ENCODE results near the gene ATP8B4. TPM values are rescaled to one million over a fixed set of nuclear protein-coding genes. Genes with fewer than 3 reads are reported as not detected.

The ATP8B4 gene
- 10 to 100 TPM; 16.8 to 16.9 TPM for total RNA-seq

DNA sequence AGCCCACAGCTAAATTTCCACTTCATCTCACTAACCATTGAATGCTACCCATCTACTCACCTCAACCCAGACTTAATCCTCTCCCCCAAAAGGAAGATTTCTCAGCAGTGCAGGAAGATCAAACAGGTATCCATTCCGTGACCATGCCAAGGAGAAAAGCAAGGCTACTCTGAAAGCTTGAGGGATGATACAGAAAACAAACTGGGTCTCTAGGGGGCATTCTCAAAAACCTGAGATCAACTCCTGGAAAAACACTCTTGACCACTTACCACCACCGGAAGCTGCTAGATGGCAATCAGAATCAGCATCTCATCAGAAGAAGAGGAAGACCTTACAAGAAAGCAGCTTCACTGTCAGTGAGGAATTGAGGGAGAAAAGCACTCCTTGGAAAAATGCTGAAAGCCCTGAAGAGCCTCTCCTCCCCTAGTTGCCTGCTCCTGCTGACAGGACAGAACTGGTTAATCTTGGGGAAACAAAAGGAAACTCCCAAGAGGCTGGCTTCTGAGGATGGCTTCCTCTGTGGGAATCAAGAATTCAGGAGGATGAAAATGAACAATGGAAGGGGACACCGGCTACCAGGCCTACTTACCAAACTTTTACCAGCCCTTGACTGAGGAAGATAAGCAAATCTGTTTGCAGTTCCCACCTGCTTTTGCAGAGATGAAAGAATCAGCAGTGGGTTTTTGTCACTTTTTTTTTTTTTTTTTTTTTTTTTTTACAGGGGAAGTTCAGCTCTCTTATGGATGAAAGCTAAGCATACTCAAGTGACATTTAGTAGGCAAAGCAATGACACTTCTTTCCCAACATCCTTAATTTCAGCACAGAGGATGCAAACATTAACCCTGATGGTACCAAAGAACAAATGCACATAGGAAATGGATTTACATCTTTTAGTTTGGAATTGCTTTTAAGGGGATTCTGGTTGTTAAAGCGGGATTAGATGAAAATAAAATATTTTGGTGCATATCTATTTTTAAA, at the start of gene ATP8B4:
TSS of gene ATP8B4 (minus strand) at position 171 of the 978 bp plus-strand sequence. CDS start 12,267 bp downstream, outside the sequence.
- Histone ChIP-seq H3K36me3 (no peaks in the 10 kb centered on the region), H3K27me3 (replicated peaks; ENCODE audit: insufficient read depth) (no peaks in the 10 kb centered on the region), H3K27ac (no peak within 1 kb of the TSS), H3K4me3 (peak within 1 kb of the TSS; percentile 37), H3K9me3 (no peaks in the 10 kb centered on the region), H3K4me1 (ENCODE audit: control insufficient read depth in 1 of 2, low read depth in 2 of 2) (no peaks in the 10 kb centered on the region)
- no peak for ATAC-seq (ENCODE audit: insufficient number of reproducible peaks, low FRiP score, low read depth)
- TF ChIP-seq, protein P1, sequence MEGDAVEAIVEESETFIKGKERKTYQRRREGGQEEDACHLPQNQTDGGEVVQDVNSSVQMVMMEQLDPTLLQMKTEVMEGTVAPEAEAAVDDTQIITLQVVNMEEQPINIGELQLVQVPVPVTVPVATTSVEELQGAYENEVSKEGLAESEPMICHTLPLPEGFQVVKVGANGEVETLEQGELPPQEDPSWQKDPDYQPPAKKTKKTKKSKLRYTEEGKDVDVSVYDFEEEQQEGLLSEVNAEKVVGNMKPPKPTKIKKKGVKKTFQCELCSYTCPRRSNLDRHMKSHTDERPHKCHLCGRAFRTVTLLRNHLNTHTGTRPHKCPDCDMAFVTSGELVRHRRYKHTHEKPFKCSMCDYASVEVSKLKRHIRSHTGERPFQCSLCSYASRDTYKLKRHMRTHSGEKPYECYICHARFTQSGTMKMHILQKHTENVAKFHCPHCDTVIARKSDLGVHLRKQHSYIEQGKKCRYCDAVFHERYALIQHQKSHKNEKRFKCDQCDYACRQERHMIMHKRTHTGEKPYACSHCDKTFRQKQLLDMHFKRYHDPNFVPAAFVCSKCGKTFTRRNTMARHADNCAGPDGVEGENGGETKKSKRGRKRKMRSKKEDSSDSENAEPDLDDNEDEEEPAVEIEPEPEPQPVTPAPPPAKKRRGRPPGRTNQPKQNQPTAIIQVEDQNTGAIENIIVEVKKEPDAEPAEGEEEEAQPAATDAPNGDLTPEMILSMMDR (IDR thresholded peaks at IDR 0.05): no peak
- DNase-seq (ENCODE audit: low spot score): no peak

DNA sequence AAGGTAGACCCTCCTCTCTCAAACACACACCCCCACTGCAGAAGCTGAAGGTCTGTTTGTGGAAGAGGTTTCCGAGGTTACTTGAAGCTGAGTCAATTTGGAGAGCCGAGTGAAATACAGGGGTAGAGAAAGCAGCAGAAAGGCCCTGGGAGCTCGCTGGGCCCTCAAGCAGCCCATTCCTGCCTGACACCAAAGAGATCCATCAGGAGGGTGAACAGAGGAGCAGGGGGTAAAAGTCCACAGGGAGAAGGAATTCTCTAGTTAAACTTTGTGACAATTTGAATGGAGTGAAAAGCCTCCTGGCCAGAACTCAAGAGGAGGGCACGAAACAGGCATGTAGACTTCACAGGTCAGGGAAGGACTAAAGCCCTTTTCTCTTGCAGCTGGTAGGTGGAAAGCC, 49.3 kb upstream of the ATP8B4 start:
- Histone ChIP-seq H3K27me3 (replicated peaks; ENCODE audit: insufficient read depth) (no peaks in the 10 kb centered on the region), H3K4me3 (no peak overlapping the region), H3K9me3 (no peaks in the 10 kb centered on the region), H3K36me3 (no peaks in the 10 kb centered on the region), H3K27ac (no peak overlapping the region), H3K4me1 (ENCODE audit: control insufficient read depth in 1 of 2, low read depth in 2 of 2) (no peaks in the 10 kb centered on the region)
- TF ChIP-seq, protein P1 (IDR thresholded peaks at IDR 0.05): no peak
- DNase-seq (ENCODE audit: low spot score) (no peak), ATAC-seq (ENCODE audit: insufficient number of reproducible peaks, low FRiP score, low read depth) (no peak)

- H3K9me3 ChIP-seq: no peaks in the 10 kb centered on the region
- no peak overlapping the region for H3K27ac ChIP-seq
- no peaks in the 10 kb centered on the region for H3K4me1 ChIP-seq (ENCODE audit: control insufficient read depth in 1 of 2, low read depth in 2 of 2)
- no peak overlapping the region for H3K4me3 ChIP-seq
- TF ChIP-seq, protein P1 (IDR thresholded peaks at IDR 0.05): no peak
- no peaks in the 10 kb centered on the region for H3K36me3 ChIP-seq
- ATAC-seq (ENCODE audit: insufficient number of reproducible peaks, low FRiP score, low read depth) (no peak), DNase-seq (ENCODE audit: low spot score) (no peak)
- H3K27me3 ChIP-seq (replicated peaks; ENCODE audit: insufficient read depth): no peaks in the 10 kb centered on the region
Measured at GRCh38 chr15:50167110-50167509, 48.1 kb upstream of the ATP8B4 start.

DNA sequence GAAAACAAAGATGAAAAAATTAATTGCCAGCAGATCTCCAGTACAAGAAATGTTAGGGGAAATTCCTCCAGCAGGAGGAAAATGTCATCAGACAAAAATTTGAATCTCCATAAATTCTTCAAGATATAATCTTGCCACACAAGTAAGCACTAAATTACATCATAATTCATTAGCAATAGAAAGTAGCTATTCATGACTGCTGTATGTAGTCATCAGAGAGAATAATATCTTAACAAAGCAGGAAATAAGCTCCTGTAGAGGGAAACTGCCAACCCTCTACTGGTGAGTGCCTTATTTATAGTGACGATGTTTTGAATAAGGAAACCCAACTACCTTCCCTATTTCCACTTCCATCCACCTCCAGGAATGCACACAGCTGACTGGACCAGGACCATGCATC, 47.2 kb upstream of the ATP8B4 start:
- Histone ChIP-seq H3K9me3 (no peaks in the 10 kb centered on the region), H3K27ac (no peak overlapping the region), H3K4me1 (ENCODE audit: control insufficient read depth in 1 of 2, low read depth in 2 of 2) (no peaks in the 10 kb centered on the region), H3K4me3 (no peak overlapping the region), H3K36me3 (no peaks in the 10 kb centered on the region), H3K27me3 (replicated peaks; ENCODE audit: insufficient read depth) (no peaks in the 10 kb centered on the region)
- TF ChIP-seq, protein P1 (IDR thresholded peaks at IDR 0.05): no peak
- ATAC-seq (ENCODE audit: insufficient number of reproducible peaks, low FRiP score, low read depth) (peak; percentile 12), DNase-seq (ENCODE audit: low spot score) (no peak)

DNA sequence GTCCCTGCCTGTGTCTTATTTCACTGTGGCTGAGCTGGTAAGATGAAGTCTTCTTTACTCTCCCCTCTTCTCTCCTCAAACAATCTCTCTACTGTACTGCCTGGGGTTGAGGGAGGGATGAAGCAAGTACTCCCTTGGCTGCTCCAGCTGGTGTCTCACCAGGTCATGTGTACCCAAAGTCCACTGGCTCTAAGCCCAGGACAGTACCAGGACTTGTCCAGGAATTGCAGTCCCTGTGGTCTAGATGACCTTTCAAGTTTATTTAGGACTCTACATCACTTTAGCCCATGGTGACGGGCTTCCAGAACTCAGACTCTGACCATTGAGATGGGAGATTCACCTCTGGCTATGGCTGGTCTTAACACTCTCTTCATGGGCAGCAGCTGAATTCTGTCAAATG, 45.4 kb upstream of the ATP8B4 start:
- no peak for ATAC-seq (ENCODE audit: insufficient number of reproducible peaks, low FRiP score, low read depth)
- no peak for DNase-seq (ENCODE audit: low spot score)

More for the DNA sequence above, 45.4 kb upstream of the ATP8B4 start:
- no peak overlapping the region for H3K4me3 ChIP-seq
- no peaks in the 10 kb centered on the region for H3K4me1 ChIP-seq (ENCODE audit: control insufficient read depth in 1 of 2, low read depth in 2 of 2)
- no peaks in the 10 kb centered on the region for H3K36me3 ChIP-seq
- no peaks in the 10 kb centered on the region for H3K27me3 ChIP-seq (replicated peaks; ENCODE audit: insufficient read depth)
- H3K9me3 ChIP-seq: no peaks in the 10 kb centered on the region
- TF ChIP-seq, protein P1 (IDR thresholded peaks at IDR 0.05): no peak
- no peak overlapping the region for H3K27ac ChIP-seq
